GM21423 (cell line): ENCODE data around the gene MIGA1.
"Not testable (repeated sequence)": the region's sequence is repeated elsewhere in the genome, so short reads cannot be mapped to it uniquely, and the experiment has no call there.

ENCODE experiments used
- ATAC-seq: cut with Tn5 transposase; IDR thresholded peaks from one replicate; pipeline ENCODE4 v1.9.1; 2021; ENCODE audit warnings: mild to moderate bottlenecking, moderate library complexity; ENCODE audit not compliant: unreplicated experiment

Gene MIGA1

DNA sequence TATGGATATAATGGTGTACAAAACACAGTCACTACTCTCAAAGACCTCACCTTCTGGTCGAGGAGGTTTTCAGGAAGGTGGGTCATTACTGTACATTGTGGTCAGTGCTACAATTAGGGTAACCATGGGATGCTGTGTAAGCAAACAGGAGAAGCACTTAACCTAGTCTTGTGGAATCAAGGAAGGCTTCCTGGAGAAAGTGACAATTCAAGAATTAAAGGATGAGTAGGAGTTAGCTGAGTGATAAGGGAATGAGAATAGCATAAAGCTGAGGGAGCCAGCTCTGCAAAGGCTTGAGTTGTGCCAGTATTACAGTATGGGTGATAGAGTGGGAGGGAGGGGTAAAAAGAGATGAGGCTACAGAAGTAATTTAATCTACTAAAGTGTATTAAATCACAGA is 126.2 kb downstream of the MIGA1 start:
- ATAC-seq: no peak

GRCh38 chr1:77906019-77906545 is 126.6 kb downstream of the MIGA1 start:
- no peak for ATAC-seq

GRCh38 chr1:77906624-77907023 is 127.2 kb downstream of the MIGA1 start:
- no peak for ATAC-seq

DNA sequence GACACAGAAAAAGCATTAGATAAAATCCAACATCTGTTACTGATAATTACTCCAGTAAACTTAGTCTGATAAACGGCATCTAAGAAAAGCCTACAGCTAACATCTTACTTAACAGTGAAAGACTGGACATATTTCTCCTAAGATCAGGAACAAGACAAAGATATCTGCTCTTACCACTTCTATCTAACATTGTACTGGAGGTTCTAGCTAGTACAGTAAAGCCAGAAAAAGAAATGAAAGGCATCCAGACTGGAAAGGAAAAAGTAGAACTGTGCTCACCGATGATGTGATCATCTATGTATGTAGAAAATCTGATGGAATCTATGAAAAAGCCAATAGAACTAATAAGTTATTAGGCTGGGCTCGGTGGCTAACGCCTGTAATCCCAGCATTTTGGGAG is 130.7 kb downstream of the MIGA1 start:
- ATAC-seq: no peak

- not testable (repeated sequence) for ATAC-seq
Observed at GRCh38 chr1:77918918-77919317, 139.5 kb downstream of the MIGA1 start.

GRCh38 chr1:77925518-77925917 is 146.1 kb downstream of the MIGA1 start:
- no peak for ATAC-seq

DNA sequence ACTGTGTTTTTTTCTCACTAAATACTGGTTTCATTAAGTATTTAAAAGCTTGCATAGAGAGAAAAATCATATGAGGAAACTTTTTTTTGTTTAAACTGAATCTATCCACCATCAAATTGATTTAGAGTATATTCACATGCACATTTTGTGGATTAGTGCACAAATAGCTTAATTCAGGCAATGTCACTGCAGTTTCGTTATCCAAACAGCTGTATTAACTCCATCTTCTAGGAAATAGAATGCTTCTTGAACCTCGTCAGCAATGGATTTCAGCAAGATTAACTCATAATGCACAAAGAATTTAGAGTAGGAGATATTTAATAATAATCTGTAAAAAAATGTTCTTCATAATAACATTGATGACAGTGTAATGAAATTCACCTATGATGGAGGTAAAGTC is 146.5 kb downstream of the MIGA1 start:
- ATAC-seq: no peak

DNA sequence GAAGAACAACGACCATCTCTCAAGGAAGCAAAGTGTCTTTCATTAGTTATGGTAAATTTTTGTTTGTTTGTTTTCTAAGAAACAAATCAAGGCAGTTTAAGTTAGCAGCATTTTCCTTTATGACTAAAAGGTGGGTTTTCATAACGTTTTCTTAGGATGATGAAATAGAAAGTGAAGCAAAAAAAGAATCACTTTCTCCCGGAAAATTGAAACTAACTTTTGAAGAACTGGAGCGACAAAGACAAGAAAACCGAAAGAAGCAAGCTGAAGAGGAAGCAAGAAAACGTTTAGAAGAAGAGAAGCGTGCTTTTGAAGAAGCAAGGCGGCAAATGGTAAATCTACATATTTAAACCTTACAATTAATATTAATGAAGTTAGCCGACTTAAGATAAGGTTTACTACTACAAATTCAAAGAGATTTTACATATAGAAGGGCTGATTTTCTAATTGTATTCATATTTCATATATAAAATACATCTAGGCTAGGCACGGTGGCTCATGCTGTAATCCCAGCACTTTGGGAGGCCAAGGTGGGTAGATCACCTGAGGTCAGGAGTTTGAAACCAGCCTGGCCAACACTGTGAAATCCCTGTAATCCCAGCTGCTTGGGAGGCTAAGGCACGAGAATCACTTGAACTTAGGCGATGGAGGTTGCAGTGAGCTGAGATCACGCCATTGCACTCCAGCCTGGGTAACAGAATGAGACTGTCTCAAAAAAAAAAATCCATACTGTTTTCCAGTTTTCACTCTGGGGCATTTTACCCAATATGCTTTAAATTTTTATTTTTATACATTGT is 147.3 kb downstream of the MIGA1 start:
- no peak for ATAC-seq

- ATAC-seq: no peak
Observed at GRCh38 chr1:77927414-77927813, 148.0 kb downstream of the MIGA1 start.
